Frontal cortex (tissue), 4 donors: ENCODE results near the gene RNF182. TPM values are rescaled to one million over a fixed set of nuclear protein-coding genes. Genes with fewer than 3 reads are reported as not detected.
A peak's percentile ranks its signal among the peaks of the same experiment; 100 is the strongest.
"Not testable (repeated sequence)": the region's sequence is repeated elsewhere in the genome, so short reads cannot be mapped to it uniquely, and the experiment has no call there.

Source experiments
- DNase-seq, 2 donors: peaks; one replicate each; pipeline ENCODE4 v3.0.0; 2012; ENCODE audit warnings: low spot score in 2 of 2
- FAIRE-seq: peaks from 2 replicates; lab custom pipeline; 2012; peaks lifted over from hg19 to GRCh38; lab: Jason Lieb, UNC
- total RNA-seq: library from RNA; depleted of rRNA; stranded (reverse); fragments of >200 nt; gene quantifications from one replicate; pipeline ENCODE4 v1.2.3, GENCODE V29; 2014
- donor health status: control.
- donor health status: control.
- donor health status: control.

The RNF182 gene
- total RNA-seq, result 35.1 TPM

GRCh38 chr6:13924949-13925881 lies at the start of gene RNF182:
Gene RNF182 (plus strand): TSS chr6:13924952. CDS start chr6:13977120, 52,168 bp downstream.
- DNase-seq (peak; percentile 62 to 63), FAIRE-seq (no peak)

GRCh38 chr6:13877051-13877450 lies 47.7 kb upstream of the RNF182 start:
- no peak for FAIRE-seq
- no peak for DNase-seq

- DNase-seq, FAIRE-seq: not testable (repeated sequence)
Observed at GRCh38 chr6:13880061-13880663, 44.6 kb upstream of the RNF182 start.

- DNase-seq (no peak), FAIRE-seq (no peak)
Observed at GRCh38 chr6:13881621-13882165, 43.1 kb upstream of the RNF182 start.

- DNase-seq, result no peak
- no peak for FAIRE-seq
Observed at GRCh38 chr6:13883966-13884365, 40.8 kb upstream of the RNF182 start.

- DNase-seq (no peak), FAIRE-seq (no peak)
Observed at GRCh38 chr6:13884397-13884796, 40.4 kb upstream of the RNF182 start.

- no peak for DNase-seq
- FAIRE-seq, result no peak
Observed at GRCh38 chr6:13885601-13886000, 39.2 kb upstream of the RNF182 start.

- DNase-seq (no peak), FAIRE-seq (no peak)
Observed at GRCh38 chr6:13886949-13887348, 37.8 kb upstream of the RNF182 start.

GRCh38 chr6:13892017-13892645 lies 32.6 kb upstream of the RNF182 start:
- DNase-seq (no peak), FAIRE-seq (no peak)

GRCh38 chr6:13902922-13903321 lies 21.8 kb upstream of the RNF182 start:
- FAIRE-seq (no peak), DNase-seq (no peak)

GRCh38 chr6:13903364-13903763 lies 21.4 kb upstream of the RNF182 start:
- no peak for DNase-seq
- no peak for FAIRE-seq

GRCh38 chr6:13907001-13907350 lies 17.8 kb upstream of the RNF182 start:
- FAIRE-seq, result no peak
- no peak for DNase-seq

GRCh38 chr6:13907614-13908215 lies 17.0 kb upstream of the RNF182 start:
- FAIRE-seq (no peak), DNase-seq (no peak)

GRCh38 chr6:13908955-13909381 lies 15.8 kb upstream of the RNF182 start:
- FAIRE-seq (peak; percentile 70), DNase-seq (peak; percentile 37 to 70)

GRCh38 chr6:13910443-13910842 lies 14.3 kb upstream of the RNF182 start:
- DNase-seq (no peak), FAIRE-seq (no peak)

- FAIRE-seq (no peak), DNase-seq (no peak)
Observed at GRCh38 chr6:13911337-13911736, 13.4 kb upstream of the RNF182 start.

GRCh38 chr6:13913226-13914001 lies 11.3 kb upstream of the RNF182 start:
- FAIRE-seq (no peak), DNase-seq (no peak)

GRCh38 chr6:13914351-13914750 lies 10.4 kb upstream of the RNF182 start:
- FAIRE-seq (no peak), DNase-seq (no peak)

GRCh38 chr6:13915561-13916229 lies 9.1 kb upstream of the RNF182 start:
- no peak for DNase-seq
- FAIRE-seq, result no peak
